HEK293T (cell line): ENCODE results near the gene CASP9.

Experiments used
- BHLHE40 ChIP-seq: fragments of 450-650 bp; IDR thresholded peaks from 2 replicates; pipeline ENCODE4 v1.6.1; 2016; ENCODE audit warnings: mild to moderate bottlenecking, moderate library complexity, borderline replicate concordance
- CTBP1 ChIP-seq: fragments of 450-650 bp; IDR thresholded peaks from 2 replicates; pipeline ENCODE4 v1.6.1; 2016; ENCODE audit warnings: borderline replicate concordance
- ELF4 ChIP-seq: fragments of 450-650 bp; IDR thresholded peaks from 2 replicates; pipeline ENCODE4 v1.6.1; 2017; ENCODE audit warnings: antibody characterized with exemption
- FOXA1 ChIP-seq: fragments of 450-650 bp; IDR thresholded peaks from 2 replicates; pipeline ENCODE4 v1.6.1; 2016; ENCODE audit warnings: mild to moderate bottlenecking
- FOXK2 ChIP-seq: fragments of 450-650 bp; IDR thresholded peaks from 2 replicates; pipeline ENCODE4 v1.6.1; 2016; ENCODE audit warnings: mild to moderate bottlenecking
- L3MBTL2 ChIP-seq: fragments of 450-650 bp; conservative IDR thresholded peaks from 2 replicates; pipeline ENCODE4 v1.6.1; 2016; ENCODE audit warnings: mild to moderate bottlenecking
- NFRKB ChIP-seq: fragments of 450-650 bp; IDR thresholded peaks from 2 replicates; pipeline ENCODE4 v1.6.1; 2016; ENCODE audit warnings: mild to moderate bottlenecking, moderate library complexity
- SP1 ChIP-seq: fragments of 450-650 bp; IDR thresholded peaks from 2 replicates; pipeline ENCODE4 v1.6.1; 2017
- SUZ12 ChIP-seq: fragments of 450-650 bp; IDR thresholded peaks from 2 replicates; pipeline ENCODE4 v1.6.1; 2016; ENCODE audit warnings: mild to moderate bottlenecking
- TARDBP ChIP-seq: fragments of 450-650 bp; IDR thresholded peaks from 2 replicates; pipeline ENCODE4 v1.6.1; 2016
- TF ChIP-seq, protein P1 (sequence below): fragments of 450-650 bp; IDR thresholded peaks from 2 replicates; pipeline ENCODE4 v1.6.1; 2016

DNA sequence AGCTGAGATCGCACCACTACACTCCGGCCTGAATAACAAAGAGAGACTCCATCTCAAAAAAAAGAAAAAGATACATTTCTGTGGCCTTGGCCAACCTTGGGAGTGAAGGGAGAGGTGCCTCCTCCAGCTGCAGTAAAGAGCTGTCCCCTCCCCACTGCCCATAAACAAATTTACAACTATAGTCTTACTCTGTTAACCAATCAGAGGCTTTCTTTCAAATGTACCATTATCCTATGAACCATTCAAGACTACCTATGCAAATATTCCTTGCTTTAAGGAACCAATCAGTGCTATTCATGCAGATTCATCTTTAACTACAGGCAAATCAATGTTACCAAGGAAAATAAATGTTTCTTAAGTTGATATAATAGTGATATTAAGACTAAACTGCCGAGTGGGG is 47.1 kb downstream of the CASP9 start:
- TF ChIP-seq CTBP1 (no peak), NFRKB (no peak), SP1 (no peak), FOXA1 (no peak), BHLHE40 (no peak), ELF4 (no peak), L3MBTL2 (no peak), SUZ12 (no peak), TARDBP (no peak), FOXK2 (no peak)
- TF ChIP-seq, protein P1, sequence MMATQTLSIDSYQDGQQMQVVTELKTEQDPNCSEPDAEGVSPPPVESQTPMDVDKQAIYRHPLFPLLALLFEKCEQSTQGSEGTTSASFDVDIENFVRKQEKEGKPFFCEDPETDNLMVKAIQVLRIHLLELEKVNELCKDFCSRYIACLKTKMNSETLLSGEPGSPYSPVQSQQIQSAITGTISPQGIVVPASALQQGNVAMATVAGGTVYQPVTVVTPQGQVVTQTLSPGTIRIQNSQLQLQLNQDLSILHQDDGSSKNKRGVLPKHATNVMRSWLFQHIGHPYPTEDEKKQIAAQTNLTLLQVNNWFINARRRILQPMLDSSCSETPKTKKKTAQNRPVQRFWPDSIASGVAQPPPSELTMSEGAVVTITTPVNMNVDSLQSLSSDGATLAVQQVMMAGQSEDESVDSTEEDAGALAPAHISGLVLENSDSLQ: no peak
